ENCODE results near the gene LPAR1.

Gene LPAR1

DNA sequence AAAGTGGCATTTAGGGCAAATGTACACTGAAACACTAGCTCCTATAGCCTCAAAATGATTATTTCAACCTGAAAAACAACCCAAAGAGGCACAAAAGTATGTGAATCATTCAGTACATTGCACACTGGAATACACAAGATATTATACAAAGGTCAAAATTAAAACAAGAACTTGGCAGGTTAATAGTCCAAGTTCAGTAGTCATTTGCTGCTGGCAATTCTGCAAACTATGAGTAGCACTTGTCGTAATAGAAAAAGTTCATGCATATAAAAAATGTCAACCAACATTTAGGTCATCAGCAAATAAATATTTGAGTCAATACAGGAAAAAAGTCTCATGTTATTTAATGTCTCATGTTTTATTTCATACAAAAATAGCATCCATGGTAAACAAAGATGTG lies 98.7 kb downstream of the LPAR1 start:
- no peaks in the 10 kb centered on the region for H3K27me3 ChIP-seq (replicated peaks; ENCODE audit: control insufficient read depth, insufficient read depth, low read length)
- H3K4me3 ChIP-seq (replicated peaks; ENCODE audit: low read depth, low read length) = no peak overlapping the region
- no peak for DNase-seq (ENCODE audit: extremely low read depth, insufficient read length)
- TF ChIP-seq, protein P1, sequence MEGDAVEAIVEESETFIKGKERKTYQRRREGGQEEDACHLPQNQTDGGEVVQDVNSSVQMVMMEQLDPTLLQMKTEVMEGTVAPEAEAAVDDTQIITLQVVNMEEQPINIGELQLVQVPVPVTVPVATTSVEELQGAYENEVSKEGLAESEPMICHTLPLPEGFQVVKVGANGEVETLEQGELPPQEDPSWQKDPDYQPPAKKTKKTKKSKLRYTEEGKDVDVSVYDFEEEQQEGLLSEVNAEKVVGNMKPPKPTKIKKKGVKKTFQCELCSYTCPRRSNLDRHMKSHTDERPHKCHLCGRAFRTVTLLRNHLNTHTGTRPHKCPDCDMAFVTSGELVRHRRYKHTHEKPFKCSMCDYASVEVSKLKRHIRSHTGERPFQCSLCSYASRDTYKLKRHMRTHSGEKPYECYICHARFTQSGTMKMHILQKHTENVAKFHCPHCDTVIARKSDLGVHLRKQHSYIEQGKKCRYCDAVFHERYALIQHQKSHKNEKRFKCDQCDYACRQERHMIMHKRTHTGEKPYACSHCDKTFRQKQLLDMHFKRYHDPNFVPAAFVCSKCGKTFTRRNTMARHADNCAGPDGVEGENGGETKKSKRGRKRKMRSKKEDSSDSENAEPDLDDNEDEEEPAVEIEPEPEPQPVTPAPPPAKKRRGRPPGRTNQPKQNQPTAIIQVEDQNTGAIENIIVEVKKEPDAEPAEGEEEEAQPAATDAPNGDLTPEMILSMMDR (IDR thresholded peaks at IDR 0.05; ENCODE audit: insufficient read depth, low read length, poor library complexity, severe bottlenecking) = no peak
- no peaks in the 10 kb centered on the region for H3K36me3 ChIP-seq (ENCODE audit: control insufficient read depth, insufficient read depth, low read length)

DNA sequence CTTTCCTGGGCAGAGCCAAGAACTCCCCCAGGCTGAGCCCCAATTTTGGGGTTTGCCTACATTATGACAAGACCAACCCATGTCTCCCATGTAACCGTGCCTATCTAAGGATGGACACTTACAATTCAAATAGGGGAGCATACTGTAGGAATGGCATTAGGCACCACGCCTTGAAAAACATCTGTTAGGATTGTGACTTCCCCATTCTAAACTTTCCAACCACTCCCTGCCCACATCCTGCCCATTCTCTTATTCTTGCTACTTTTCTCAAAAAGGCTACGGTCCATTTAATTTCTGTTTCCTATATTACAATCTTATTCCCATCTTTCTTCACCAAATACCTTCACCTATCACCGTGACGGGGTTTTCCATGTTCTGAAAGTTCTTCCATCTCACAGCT lies 99.2 kb downstream of the LPAR1 start:
- no peak overlapping the region for H3K4me3 ChIP-seq (replicated peaks; ENCODE audit: low read depth, low read length)
- no peaks in the 10 kb centered on the region for H3K36me3 ChIP-seq (ENCODE audit: control insufficient read depth, insufficient read depth, low read length)
- no peak for DNase-seq (ENCODE audit: extremely low read depth, insufficient read length)
- H3K27me3 ChIP-seq (replicated peaks; ENCODE audit: control insufficient read depth, insufficient read depth, low read length) = no peaks in the 10 kb centered on the region
- TF ChIP-seq, protein P1 (IDR thresholded peaks at IDR 0.05; ENCODE audit: insufficient read depth, low read length, poor library complexity, severe bottlenecking) = no peak

DNA sequence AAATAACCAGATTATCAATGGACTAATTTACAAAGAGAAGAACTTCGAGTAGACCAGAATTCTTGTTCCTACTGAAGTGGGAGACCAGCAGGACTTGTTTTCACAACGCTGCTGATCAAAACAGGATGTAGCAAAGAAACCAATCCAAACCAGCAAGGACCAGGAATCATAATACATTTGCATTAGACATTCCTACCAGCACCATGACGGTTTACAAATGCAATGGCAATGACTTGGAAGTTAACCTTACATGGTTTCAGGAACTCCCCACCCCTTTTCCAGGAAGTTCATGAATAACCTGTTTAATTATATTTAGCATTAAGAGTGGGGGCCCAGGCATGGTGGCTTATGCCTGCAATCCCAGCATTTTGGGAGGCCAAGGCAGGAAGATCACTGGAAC lies 100.0 kb downstream of the LPAR1 start:
- Histone ChIP-seq H3K4me3 (replicated peaks; ENCODE audit: low read depth, low read length) (no peak overlapping the region), H3K36me3 (ENCODE audit: control insufficient read depth, insufficient read depth, low read length) (no peaks in the 10 kb centered on the region), H3K27me3 (replicated peaks; ENCODE audit: control insufficient read depth, insufficient read depth, low read length) (no peaks in the 10 kb centered on the region)
- TF ChIP-seq, protein P1 (IDR thresholded peaks at IDR 0.05; ENCODE audit: insufficient read depth, low read length, poor library complexity, severe bottlenecking) = no peak
- DNase-seq (ENCODE audit: extremely low read depth, insufficient read length) = no peak

DNA sequence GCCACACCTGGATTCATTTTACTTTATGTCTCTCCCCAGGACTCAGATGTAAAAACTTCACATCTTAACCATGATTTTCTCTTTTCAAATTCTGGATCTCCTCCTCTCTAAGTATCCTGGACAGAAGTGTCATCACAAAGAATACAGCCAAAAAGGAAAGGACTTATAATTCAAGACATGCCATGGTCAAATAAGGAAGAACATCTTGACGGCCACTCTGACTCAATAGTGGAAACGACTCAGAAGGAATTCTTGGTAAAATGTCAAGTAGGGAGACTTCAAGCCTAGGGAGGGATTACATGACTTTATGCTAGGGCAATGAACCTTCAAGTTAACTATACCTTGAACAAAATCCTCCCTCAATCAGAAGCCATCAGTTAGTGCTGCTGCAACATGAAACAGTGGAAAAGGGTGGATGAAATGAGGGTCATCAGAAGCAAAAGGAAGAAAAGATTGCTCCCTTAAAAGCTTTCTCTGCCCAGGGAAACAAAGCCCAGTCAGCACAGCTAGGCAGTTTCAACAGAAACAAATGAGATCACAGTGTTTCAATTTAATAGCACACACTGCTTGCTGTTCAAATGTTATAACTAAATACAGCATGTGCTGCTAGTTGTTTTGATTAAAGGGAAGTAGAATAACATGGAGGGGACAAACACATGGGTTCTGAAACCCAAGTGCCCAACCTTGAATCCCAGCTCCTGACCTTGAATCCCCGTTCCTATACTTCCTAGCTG lies 101.4 kb downstream of the LPAR1 start:
- DNase-seq (ENCODE audit: extremely low read depth, insufficient read length) = no peak
- H3K4me3 ChIP-seq (replicated peaks; ENCODE audit: low read depth, low read length) = no peak overlapping the region
- H3K27me3 ChIP-seq (replicated peaks; ENCODE audit: control insufficient read depth, insufficient read depth, low read length) = no peaks in the 10 kb centered on the region
- TF ChIP-seq, protein P1 (IDR thresholded peaks at IDR 0.05; ENCODE audit: insufficient read depth, low read length, poor library complexity, severe bottlenecking) = no peak
- H3K36me3 ChIP-seq (ENCODE audit: control insufficient read depth, insufficient read depth, low read length) = no peaks in the 10 kb centered on the region

DNA sequence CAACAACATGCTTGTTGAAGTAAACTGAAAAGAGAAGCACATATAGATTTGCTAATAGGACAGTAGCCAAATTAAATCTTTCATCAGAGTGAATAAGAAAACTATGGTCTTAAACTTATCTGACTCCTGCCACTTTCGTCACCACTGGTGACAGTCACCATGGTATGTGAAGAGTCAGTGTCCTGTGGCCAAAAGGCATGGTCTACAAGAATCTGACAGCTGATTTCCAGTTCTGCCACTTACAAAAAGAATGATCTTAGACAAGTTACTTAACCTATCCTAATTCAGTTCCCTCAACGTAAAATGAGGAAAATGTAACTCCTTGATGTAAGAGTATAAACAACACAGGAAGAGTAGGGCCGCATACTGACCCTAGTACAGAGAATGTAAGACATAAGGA lies 102.0 kb downstream of the LPAR1 start:
- no peak for DNase-seq (ENCODE audit: extremely low read depth, insufficient read length)
- no peak overlapping the region for H3K4me3 ChIP-seq (replicated peaks; ENCODE audit: low read depth, low read length)
- H3K36me3 ChIP-seq (ENCODE audit: control insufficient read depth, insufficient read depth, low read length) = no peaks in the 10 kb centered on the region
- H3K27me3 ChIP-seq (replicated peaks; ENCODE audit: control insufficient read depth, insufficient read depth, low read length) = no peaks in the 10 kb centered on the region
- TF ChIP-seq, protein P1 (IDR thresholded peaks at IDR 0.05; ENCODE audit: insufficient read depth, low read length, poor library complexity, severe bottlenecking) = no peak

DNA sequence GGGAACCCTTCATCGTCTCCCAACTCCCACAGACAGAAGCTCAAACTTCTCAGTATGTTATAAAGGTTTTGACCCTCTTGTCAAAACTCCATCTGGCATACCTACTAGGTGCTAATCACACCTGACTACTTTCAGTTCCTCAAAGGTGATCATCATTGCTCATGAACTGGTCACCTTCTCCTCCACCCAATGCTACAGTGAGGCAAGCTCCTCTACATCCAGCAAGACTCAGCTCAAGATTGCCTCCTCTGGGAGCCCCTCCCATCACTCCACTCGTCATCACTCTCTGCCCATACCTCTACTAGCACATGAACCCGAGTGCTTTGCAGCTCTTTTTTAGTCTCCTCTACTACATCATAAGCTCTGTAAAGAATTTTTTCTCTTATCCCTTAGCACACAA lies 102.4 kb downstream of the LPAR1 start:
- TF ChIP-seq, protein P1 (IDR thresholded peaks at IDR 0.05; ENCODE audit: insufficient read depth, low read length, poor library complexity, severe bottlenecking) = no peak
- DNase-seq (ENCODE audit: extremely low read depth, insufficient read length) = no peak
- H3K4me3 ChIP-seq (replicated peaks; ENCODE audit: low read depth, low read length) = no peak overlapping the region
- no peaks in the 10 kb centered on the region for H3K36me3 ChIP-seq (ENCODE audit: control insufficient read depth, insufficient read depth, low read length)
- H3K27me3 ChIP-seq (replicated peaks; ENCODE audit: control insufficient read depth, insufficient read depth, low read length) = no peaks in the 10 kb centered on the region

Measured in GM06990 (cell line).